Measurements from ENCODE around the gene HSF2BP. TPM values are rescaled to one million over a fixed set of nuclear protein-coding genes. Genes with fewer than 3 reads are reported as not detected.

Gene HSF2BP
- 1.7 and 1.8 TPM in 2 replicates for polyA plus RNA-seq (2013)

- Histone ChIP-seq H2BK5ac (ENCODE audit: low read depth, low read length, poor library complexity) (no peak within 1 kb of the TSS), H3K27me3 (ENCODE audit: insufficient read depth, low read length) (no peaks in the 10 kb centered on the region), H3K79me1 (ENCODE audit: low read length) (peaks cover 7% of the 10 kb centered on the region), H3K27ac (ENCODE audit: low read depth, low read length) (peak within 1 kb of the TSS; percentile 24), H2BK120ac (ENCODE audit: insufficient read depth, low read length, poor library complexity) (peak within 1 kb of the TSS; percentile 14), H4K91ac (ENCODE audit: low read depth, low read length) (peak within 1 kb of the TSS; percentile 83), H3K4me1 (ENCODE audit: control insufficient read depth in 1 of 2, insufficient read depth in 2 of 2, low read length in 2 of 2) (peaks cover 6 to 13% of the 10 kb centered on the region in 2 experiments), H2BK12ac (ENCODE audit: low read length) (peak within 1 kb of the TSS; percentile 17), H3K4me2 (ENCODE audit: low read length) (peak within 1 kb of the TSS; percentile 99), H3K23ac (ENCODE audit: low read length) (no peak within 1 kb of the TSS), H3K14ac (ENCODE audit: low read length) (peak within 1 kb of the TSS; percentile 82), H2AK5ac (ENCODE audit: low read length) (peak within 1 kb of the TSS; percentile 22), H2AFZ (ENCODE audit: insufficient read depth, low read length, poor library complexity) (peak within 1 kb of the TSS; percentile 90), H3K4ac (ENCODE audit: low read depth, low read length) (peak within 1 kb of the TSS; percentile 9), H4K8ac (ENCODE audit: low read depth, low read length) (peak within 1 kb of the TSS; percentile 94), H3K9me3 (ENCODE audit: insufficient read depth, low read depth, low read length) (no peaks in the 10 kb centered on the region), H3K9ac (ENCODE audit: low read length) (peak within 1 kb of the TSS; percentile 74), H3K18ac (ENCODE audit: low read length) (peak within 1 kb of the TSS; percentile 63), H3K4me3 (ENCODE audit: low read depth, low read length) (peak within 1 kb of the TSS; percentile 91), H3K36me3 (ENCODE audit: control insufficient read depth in 1 of 2, insufficient read depth in 2 of 2, low read length in 2 of 2) (peaks cover 3 to 10% of the 10 kb centered on the region in 2 experiments), H3K79me2 (ENCODE audit: control insufficient read depth, insufficient read depth, low read length, poor library complexity) (peaks cover 4% of the 10 kb centered on the region), H4K12ac (ENCODE audit: low read depth, low read length) (peak within 1 kb of the TSS; percentile 80)
- DNase-seq = peak; percentile 85 to 90
- no CpG with 5 or more reads among the region's 92 CpGs for WGBS (ENCODE audit: extremely low coverage, insufficient coverage, insufficient read length)
Observed at GRCh38 chr21:43659136-43660000, at the start of gene HSF2BP, which contains the start of gene RRP1B. TSS of gene HSF2BP (minus strand) at chr21:43659488. CDS start at chr21:43658096, 1,392 bp downstream. TSS of gene RRP1B (plus strand) at chr21:43659560. CDS start at chr21:43659665, 105 bp downstream.

DNA sequence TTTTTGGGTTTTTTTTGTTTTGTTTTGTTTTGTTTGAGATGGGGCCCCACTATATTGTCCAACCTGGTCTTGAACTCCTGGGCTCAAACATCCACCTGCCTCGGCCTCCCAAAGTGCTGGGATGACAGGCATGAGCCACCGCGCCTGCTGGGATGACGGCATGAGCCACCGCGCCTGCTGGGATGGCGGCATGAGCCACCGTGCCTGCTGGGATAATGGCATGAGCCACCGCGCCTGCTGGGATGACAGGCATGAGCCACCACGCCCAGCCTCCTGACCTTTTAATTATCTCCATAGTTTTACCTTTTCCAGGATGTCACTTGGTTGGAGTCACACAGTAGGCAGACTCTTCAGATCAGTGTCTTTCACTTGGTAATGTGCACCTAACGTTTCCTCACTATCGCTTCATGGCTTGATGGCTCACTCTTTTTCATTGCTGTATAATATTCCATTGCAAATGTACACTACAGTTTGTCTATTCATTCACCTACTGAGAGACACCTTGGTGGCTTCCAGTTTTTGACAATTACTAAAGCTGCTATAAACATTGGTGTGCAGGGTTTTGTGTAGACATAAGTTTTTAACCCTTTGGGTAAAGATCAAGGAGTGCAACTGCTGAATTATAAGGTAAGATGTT, 49.6 kb upstream of the HSF2BP start:
- no peaks in the 10 kb centered on the region for H3K9me3 ChIP-seq (ENCODE audit: insufficient read depth, low read depth, low read length)
- no peak overlapping the region for H3K14ac ChIP-seq (ENCODE audit: low read length)
- H3K27me3 ChIP-seq (ENCODE audit: insufficient read depth, low read length) = no peaks in the 10 kb centered on the region
- H4K91ac ChIP-seq (ENCODE audit: low read depth, low read length) = no peak overlapping the region
- H3K18ac ChIP-seq (ENCODE audit: low read length) = no peak overlapping the region
- H3K9ac ChIP-seq (ENCODE audit: low read length) = no peak overlapping the region
- no peak overlapping the region for H4K8ac ChIP-seq (ENCODE audit: low read depth, low read length)
- H3K79me2 ChIP-seq (ENCODE audit: control insufficient read depth, insufficient read depth, low read length, poor library complexity) = no peaks in the 10 kb centered on the region
- no peak overlapping the region for H2AFZ ChIP-seq (ENCODE audit: insufficient read depth, low read length, poor library complexity)
- no peak overlapping the region for H3K4me2 ChIP-seq (ENCODE audit: low read length)
- H2BK5ac ChIP-seq (ENCODE audit: low read depth, low read length, poor library complexity) = no peak overlapping the region
- H4K12ac ChIP-seq (ENCODE audit: low read depth, low read length) = no peak overlapping the region
- peaks cover 4% of the 10 kb centered on the region for H3K79me1 ChIP-seq (ENCODE audit: low read length)
- H3K23ac ChIP-seq (ENCODE audit: low read length) = no peak overlapping the region
- no peak overlapping the region for H3K4me3 ChIP-seq (ENCODE audit: low read depth, low read length)
- H2BK120ac ChIP-seq (ENCODE audit: insufficient read depth, low read length, poor library complexity) = no peak overlapping the region
- no peak overlapping the region for H3K4ac ChIP-seq (ENCODE audit: low read depth, low read length)
- peaks cover 4 to 7% of the 10 kb centered on the region in 2 experiments for H3K4me1 ChIP-seq (ENCODE audit: control insufficient read depth in 1 of 2, insufficient read depth in 2 of 2, low read length in 2 of 2)
- peak in 1 of 2 donors; percentile 59 for DNase-seq
- no peak overlapping the region for H2BK12ac ChIP-seq (ENCODE audit: low read length)
- no peaks in the 10 kb centered on the region for H3K36me3 ChIP-seq (ENCODE audit: control insufficient read depth in 1 of 2, insufficient read depth in 2 of 2, low read length in 2 of 2)
- WGBS (ENCODE audit: extremely low coverage, insufficient coverage, insufficient read length) = no CpG with 5 or more reads among the region's 13 CpGs
- no peak overlapping the region for H3K27ac ChIP-seq (ENCODE audit: low read depth, low read length)
- no peak overlapping the region for H2AK5ac ChIP-seq (ENCODE audit: low read length)

DNA sequence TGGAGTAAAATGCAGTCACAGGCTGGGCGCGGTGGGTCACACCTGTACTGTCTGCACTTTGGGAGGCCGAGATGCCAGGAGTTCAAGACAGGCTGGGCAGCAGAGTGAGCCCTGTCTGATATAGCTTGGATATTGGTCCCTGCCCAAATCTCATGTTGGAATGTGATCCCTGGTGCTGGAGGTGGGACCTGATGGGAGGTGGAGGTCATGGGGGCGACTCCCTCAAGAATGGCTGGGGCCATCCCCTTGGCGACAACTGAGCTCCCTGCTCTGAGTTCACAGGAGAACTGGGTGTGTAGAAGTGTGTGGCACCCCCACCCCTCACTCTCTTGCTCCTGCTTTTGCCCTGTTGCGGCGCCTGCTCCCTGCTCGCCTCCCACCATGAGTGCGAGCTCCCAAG, 48.2 kb upstream of the HSF2BP start:
- Histone ChIP-seq H2AK5ac (ENCODE audit: low read length) (no peak overlapping the region), H3K27ac (ENCODE audit: low read depth, low read length) (no peak overlapping the region), H3K79me2 (ENCODE audit: control insufficient read depth, insufficient read depth, low read length, poor library complexity) (no peaks in the 10 kb centered on the region), H2AFZ (ENCODE audit: insufficient read depth, low read length, poor library complexity) (no peak overlapping the region), H3K18ac (ENCODE audit: low read length) (no peak overlapping the region), H3K14ac (ENCODE audit: low read length) (no peak overlapping the region), H2BK120ac (ENCODE audit: insufficient read depth, low read length, poor library complexity) (no peak overlapping the region), H3K4me2 (ENCODE audit: low read length) (no peak overlapping the region), H3K79me1 (ENCODE audit: low read length) (peaks cover 2% of the 10 kb centered on the region), H2BK5ac (ENCODE audit: low read depth, low read length, poor library complexity) (no peak overlapping the region), H3K4ac (ENCODE audit: low read depth, low read length) (no peak overlapping the region), H3K23ac (ENCODE audit: low read length) (no peak overlapping the region), H3K4me1 (ENCODE audit: control insufficient read depth in 1 of 2, insufficient read depth in 2 of 2, low read length in 2 of 2) (peaks cover 4% of the 10 kb centered on the region in 2 experiments), H3K9ac (ENCODE audit: low read length) (no peak overlapping the region), H2BK12ac (ENCODE audit: low read length) (no peak overlapping the region), H3K9me3 (ENCODE audit: insufficient read depth, low read depth, low read length) (no peaks in the 10 kb centered on the region), H3K36me3 (ENCODE audit: control insufficient read depth in 1 of 2, insufficient read depth in 2 of 2, low read length in 2 of 2) (no peaks in the 10 kb centered on the region), H4K8ac (ENCODE audit: low read depth, low read length) (no peak overlapping the region), H3K4me3 (ENCODE audit: low read depth, low read length) (no peak overlapping the region), H4K12ac (ENCODE audit: low read depth, low read length) (no peak overlapping the region), H3K27me3 (ENCODE audit: insufficient read depth, low read length) (no peaks in the 10 kb centered on the region), H4K91ac (ENCODE audit: low read depth, low read length) (no peak overlapping the region)
- whole genome bisulfite sequencing (ENCODE audit: extremely low coverage, insufficient coverage, insufficient read length) = no CpG with 5 or more reads among the region's 9 CpGs
- no peak for DNase-seq

- Histone ChIP-seq H2BK5ac (ENCODE audit: low read depth, low read length, poor library complexity) (no peak overlapping the region), H3K27me3 (ENCODE audit: insufficient read depth, low read length) (no peaks in the 10 kb centered on the region), H2AK5ac (ENCODE audit: low read length) (no peak overlapping the region), H4K91ac (ENCODE audit: low read depth, low read length) (no peak overlapping the region), H3K9me3 (ENCODE audit: insufficient read depth, low read depth, low read length) (no peaks in the 10 kb centered on the region), H3K79me2 (ENCODE audit: control insufficient read depth, insufficient read depth, low read length, poor library complexity) (no peaks in the 10 kb centered on the region), H4K8ac (ENCODE audit: low read depth, low read length) (no peak overlapping the region), H3K4me1 (ENCODE audit: control insufficient read depth in 1 of 2, insufficient read depth in 2 of 2, low read length in 2 of 2) (no peaks in the 10 kb centered on the region), H3K14ac (ENCODE audit: low read length) (no peak overlapping the region), H3K36me3 (ENCODE audit: control insufficient read depth in 1 of 2, insufficient read depth in 2 of 2, low read length in 2 of 2) (no peaks in the 10 kb centered on the region), H4K12ac (ENCODE audit: low read depth, low read length) (no peak overlapping the region), H3K23ac (ENCODE audit: low read length) (no peak overlapping the region), H3K4me3 (ENCODE audit: low read depth, low read length) (no peak overlapping the region), H3K79me1 (ENCODE audit: low read length) (no peaks in the 10 kb centered on the region), H2BK120ac (ENCODE audit: insufficient read depth, low read length, poor library complexity) (no peak overlapping the region), H2BK12ac (ENCODE audit: low read length) (no peak overlapping the region), H3K9ac (ENCODE audit: low read length) (no peak overlapping the region), H3K18ac (ENCODE audit: low read length) (no peak overlapping the region), H3K4ac (ENCODE audit: low read depth, low read length) (no peak overlapping the region), H3K27ac (ENCODE audit: low read depth, low read length) (no peak overlapping the region), H3K4me2 (ENCODE audit: low read length) (no peak overlapping the region), H2AFZ (ENCODE audit: insufficient read depth, low read length, poor library complexity) (no peak overlapping the region)
- DNase-seq = peak in 1 of 2 donors; percentile 24
- no CpG with 5 or more reads among the region's 29 CpGs for WGBS (ENCODE audit: extremely low coverage, insufficient coverage, insufficient read length)
Observed at GRCh38 chr21:43703035-43703880, 44.0 kb upstream of the HSF2BP start.
